Erythroblast (primary cell): ENCODE measurements around the gene MCOLN2.

Source experiments
- GATA1 ChIP-seq: IDR thresholded peaks from 2 replicates; pipeline ENCODE4 v1.6.1; 2011; ENCODE audit warnings: low read depth, mild to moderate bottlenecking, control low read depth, low read length, moderate library complexity
- POLR2A ChIP-seq: IDR thresholded peaks from 2 replicates; pipeline ENCODE4 v1.6.1; 2011; ENCODE audit warnings: mild to moderate bottlenecking, low read length

DNA sequence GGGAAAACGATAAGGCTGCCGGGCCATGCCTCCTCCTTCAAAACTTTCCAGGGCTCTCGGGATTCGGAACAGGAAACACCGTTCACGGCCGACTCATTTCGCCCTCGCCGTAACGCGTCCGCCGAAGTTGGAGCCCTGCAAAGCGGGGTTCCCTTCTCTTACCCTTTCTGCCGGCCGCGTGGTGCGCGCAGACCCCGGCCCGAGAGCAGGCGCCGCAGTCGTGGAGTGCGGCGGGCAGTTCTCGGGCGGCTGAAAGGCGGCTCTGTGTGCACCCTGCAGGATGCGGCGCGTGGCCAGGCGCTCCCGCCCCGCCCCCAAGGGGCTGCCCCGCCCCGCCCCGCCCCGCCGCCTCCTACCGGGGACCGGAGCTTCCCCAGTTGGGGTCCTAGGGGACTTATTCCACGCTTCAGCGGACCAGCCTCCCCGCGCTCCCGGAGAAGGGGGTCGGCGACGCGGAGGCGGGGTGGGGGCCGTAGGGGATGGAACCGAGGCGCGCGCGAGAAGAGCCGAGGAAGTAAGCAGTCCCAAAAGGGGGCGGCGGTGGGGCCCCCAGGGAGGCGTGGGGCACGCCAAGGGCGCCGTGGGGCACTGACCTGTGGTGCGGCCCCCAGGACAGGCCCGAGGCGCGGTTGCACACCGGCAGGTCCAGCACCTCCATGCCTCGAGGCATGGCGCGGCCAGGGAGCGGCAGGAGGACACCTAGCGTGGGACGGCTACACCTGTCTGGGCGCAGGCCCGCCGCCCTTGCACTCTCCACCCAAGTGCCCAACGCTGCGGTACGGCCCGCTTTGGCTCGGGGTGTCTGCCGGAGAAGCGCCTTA, at the start of gene MCOLN2:
- no peak for TF ChIP-seq POLR2A
- no peak for TF ChIP-seq GATA1
